HCT116 (cell line): ENCODE results near the gene INHBE. TPM values are rescaled to one million over a fixed set of nuclear protein-coding genes. Genes with fewer than 3 reads are reported as not detected.

Experiments
- ATAC-seq: fragments of 200-7000 bp; cut with Tn5 transposase; 2 replicates; pipeline ENCODE4 v1.9.1; 2020; ENCODE audit warnings: mild to moderate bottlenecking, moderate library complexity
- BruUV-seq: library from RNA; stranded (reverse); fragments of 400-500 nt; replicated peaks from 2 replicates; lab custom pipeline; 2021; lab: Mats Ljungman, UMichigan
- CTCF ChIA-PET: fragments of 300-600 bp; sonication (Branson Sonifier 250); formaldehyde crosslinking; loops from one replicate; lab custom pipeline; 2021; ENCODE audit warnings: antibody characterized with exemption; lab: Charles Lee
- POLR2A ChIA-PET: fragments of 300-600, 350-600 bp; sonication (Branson Sonifier 250); formaldehyde crosslinking; loops from one replicate; lab custom pipeline; 2021; ENCODE audit warnings: antibody characterized with exemption; lab: Charles Lee
- RAD21 ChIA-PET, 2 experiments: fragments of 300-600 bp; sonication (Branson Sonifier 250); formaldehyde crosslinking; loops; one replicate each; lab custom pipeline; 2023; ENCODE audit warnings: low total read pairs in 2 of 2; ENCODE audit not compliant: uncharacterized antibody in 2 of 2, unreplicated experiment in 2 of 2, low non-redundant PET in 1 of 2; lab: Charles Lee
- DNase-seq: peaks from one replicate; pipeline ENCODE4 v3.0.0-alpha.2; 2010; ENCODE audit warnings: low read depth, low spot score
- H2AFZ ChIP-seq: fragments of 200-600 bp; shearing (Covaris generic), sonication (generic); 2 replicates; pipeline ENCODE4 v1.6.1; 2017; ENCODE audit warnings: low read depth, mixed run types, mixed read lengths, antibody characterized with exemption, low read length; ENCODE audit not compliant: poor library complexity, severe bottlenecking
- H3K27ac ChIP-seq: 2 replicates; pipeline ENCODE4 v1.5.1; 2012; ENCODE audit warnings: low read depth, low read length
- H3K27me3 ChIP-seq: fragments of 200-600 bp; sonication (generic); 2 replicates; pipeline ENCODE4 v1.6.1; 2016; ENCODE audit warnings: mixed run types, low read length, mixed read lengths; ENCODE audit not compliant: insufficient read depth
- H3K36me3 ChIP-seq, 2 experiments: fragments of 200-500 bp in 1 of 2; fragments of 200-600 bp in 1 of 2; sonication (Bioruptor generic) in 1 of 2; sonication (generic) in 1 of 2; 2 replicates each; pipeline versions ENCODE4 v1.5.1 to v1.6.1; 2014 to 2016; ENCODE audit warnings: low read length in 2 of 2, inconsistent platforms in 1 of 2, mixed read lengths in 1 of 2, mixed run types in 1 of 2; ENCODE audit not compliant: insufficient read depth in 2 of 2, control insufficient read depth in 1 of 2
- H3K4me1 ChIP-seq, 2 experiments: fragments of 200-600 bp in 1 of 2; sonication (generic) in 1 of 2; 2 replicates each; pipeline versions ENCODE4 v1.5.1 to v1.6.1; 2012 to 2017; ENCODE audit warnings: low read length in 2 of 2, inconsistent platforms in 1 of 2, mild to moderate bottlenecking in 1 of 2, mixed read lengths in 1 of 2, mixed run types in 1 of 2, moderate library complexity in 1 of 2; ENCODE audit not compliant: insufficient read depth in 2 of 2, control insufficient read depth in 1 of 2
- H3K4me2 ChIP-seq: fragments of 200-600 bp; sonication (generic); 2 replicates; pipeline ENCODE4 v1.6.1; 2017; ENCODE audit warnings: mixed run types, low read length, mixed read lengths
- H3K4me3 ChIP-seq, 2 experiments: fragments of 200-600 bp in 1 of 2; sonication (generic) in 1 of 2; replicated peaks in 1 of 2; 2 replicates each; pipeline ENCODE4 v1.5.1; 2011 to 2016; ENCODE audit warnings: low read length in 2 of 2, control low read depth in 1 of 2, low read depth in 1 of 2, mild to moderate bottlenecking in 1 of 2, mixed read lengths in 1 of 2, mixed run types in 1 of 2
- H3K79me2 ChIP-seq: fragments of 200-600 bp; sonication (generic); 2 replicates; pipeline ENCODE4 v1.6.1; 2017; ENCODE audit warnings: mild to moderate bottlenecking, mixed run types, low read length, moderate library complexity, mixed read lengths; ENCODE audit not compliant: insufficient read depth
- H3K9ac ChIP-seq: fragments of 200-600 bp; sonication (generic); 2 replicates; pipeline ENCODE4 v1.6.1; 2016; ENCODE audit warnings: low read length, mixed read lengths
- H3K9me2 ChIP-seq: fragments of 200-600 bp; sonication (generic), shearing (Covaris generic); 2 replicates; pipeline ENCODE4 v1.6.1; 2017; ENCODE audit warnings: mixed run types, mild to moderate bottlenecking, moderate library complexity; ENCODE audit not compliant: insufficient read depth
- H3K9me3 ChIP-seq, 2 experiments: fragments of 200-500 bp in 1 of 2; fragments of 200-600 bp in 1 of 2; sonication (Bioruptor generic) in 1 of 2; sonication (generic) in 1 of 2; 2 replicates each; pipeline ENCODE4 v1.6.1; 2014 to 2017; ENCODE audit warnings: low read length in 2 of 2, mixed read lengths in 2 of 2, inconsistent platforms in 1 of 2, low read depth in 1 of 2, mild to moderate bottlenecking in 1 of 2, mixed run types in 1 of 2, moderate library complexity in 1 of 2; ENCODE audit not compliant: control insufficient read depth in 1 of 2, insufficient read depth in 1 of 2
- H4K20me1 ChIP-seq: fragments of 200-600 bp; sonication (generic), shearing (Covaris generic); 2 replicates; pipeline ENCODE4 v1.6.1; 2017; ENCODE audit warnings: mixed run types, mild to moderate bottlenecking, moderate library complexity; ENCODE audit not compliant: insufficient read depth
- ATF3 ChIP-seq: IDR thresholded peaks from 2 replicates; pipeline ENCODE4 v1.6.1; 2012
- CBX3 ChIP-seq: IDR thresholded peaks from 2 replicates; pipeline ENCODE4 v1.6.1; 2012; ENCODE audit warnings: low read depth
- EGR1 ChIP-seq: IDR thresholded peaks from 2 replicates; pipeline ENCODE4 v1.6.1; 2012; ENCODE audit warnings: low read depth
- ELF1 ChIP-seq: IDR thresholded peaks from 2 replicates; pipeline ENCODE4 v1.6.1; 2012; ENCODE audit warnings: low read depth, borderline replicate concordance
- EZH2 ChIP-seq: fragments of 200-600 bp; sonication (generic); IDR thresholded peaks from 2 replicates; pipeline ENCODE4 v1.6.1; 2017; ENCODE audit warnings: antibody characterized with exemption, mixed run types
- FOSL1 ChIP-seq: IDR thresholded peaks from 2 replicates; pipeline ENCODE4 v1.6.1; 2012; ENCODE audit warnings: low read depth
- JUND ChIP-seq: IDR thresholded peaks from 2 replicates; pipeline ENCODE4 v1.6.1; 2012
- REST ChIP-seq: IDR thresholded peaks from 2 replicates; pipeline ENCODE4 v1.6.1; 2012; ENCODE audit warnings: low read depth
- SP1 ChIP-seq: IDR thresholded peaks from 2 replicates; pipeline ENCODE4 v1.6.1; 2012; ENCODE audit warnings: low read depth
- TCF7L2 ChIP-seq: IDR thresholded peaks from 2 replicates; pipeline ENCODE4 v1.7.0; 2011; ENCODE audit warnings: borderline replicate concordance, inconsistent platforms; ENCODE audit not compliant: insufficient read depth, insufficient read length; ENCODE audit errors: extremely low read depth
- intact Hi-C: fragments of 100-400 bp; cut with micrococcal nuclease; formaldehyde crosslinking; loops from 2 replicates; pipeline ENCODE4 v1.10.0; 2022
- total RNA-seq: library from RNA; stranded (reverse); gene quantifications from one replicate; pipeline ENCODE4 v1.2.1, GENCODE V29; 2021; ENCODE audit not compliant: unreplicated experiment

Gene INHBE
- total RNA-seq, 1 experiment from 2014 or later: 0.89 TPM

GRCh38 chr12:57465747-57466505 lies 10.8 kb downstream of the INHBE start:
- H3K27me3 ChIP-seq: peaks cover 21% of the 10 kb centered on the region
- TF ChIP-seq FOSL1: no peak
- no peak for TF ChIP-seq SP1
- TF ChIP-seq TCF7L2: no peak
- no peak for TF ChIP-seq REST
- TF ChIP-seq EGR1: no peak
- no peak for TF ChIP-seq ELF1
- no peak for TF ChIP-seq EZH2
- TF ChIP-seq CBX3: no peak
- no peak for TF ChIP-seq ATF3
- no peak for TF ChIP-seq JUND
- RAD21 ChIA-PET: no interaction called here

More at GRCh38 chr12:57465747-57466505, 10.8 kb downstream of the INHBE start:
- Histone ChIP-seq H3K9me3 (no peaks in the 10 kb centered on the region), H3K4me1 (peaks cover 3 to 23% of the 10 kb centered on the region in 2 experiments), H3K4me3 (no peak overlapping the region), H4K20me1 (no peaks in the 10 kb centered on the region), H3K4me2 (no peak overlapping the region), H3K9me2 (no peaks in the 10 kb centered on the region), H3K36me3 (no peaks in the 10 kb centered on the region), H2AFZ (no peak overlapping the region), H3K79me2 (no peaks in the 10 kb centered on the region), H3K27ac (no peak overlapping the region), H3K9ac (no peak overlapping the region)
- ChIA-PET CTCF (no interaction called here), POLR2A (no interaction called here)
- ATAC-seq: no peak
- no peak for DNase-seq
- BruUV-seq: no TSS peak
- intact Hi-C loops: no loop called here
